Caco-2 (cell line): Measurements from ENCODE around the gene MYH6. TPM values are rescaled to one million over a fixed set of nuclear protein-coding genes. Genes with fewer than 3 reads are reported as not detected.
A peak's percentile ranks its signal among the peaks of the same experiment; 100 is the strongest.

ENCODE experiments used
- BruUV-seq: library from RNA; stranded (reverse); fragments of 400-500 nt; replicated peaks from 2 replicates; lab custom pipeline; 2021; lab: Mats Ljungman, UMichigan
- CTCF ChIA-PET: fragments of 300-600 bp; sonication (Branson Sonifier 250); formaldehyde crosslinking; loops from one replicate; lab custom pipeline; 2022; ENCODE audit warnings: antibody characterized with exemption; lab: Charles Lee
- POLR2A ChIA-PET: fragments of 300-600 bp; sonication (Branson Sonifier 250); formaldehyde crosslinking; loops from one replicate; lab custom pipeline; 2022; ENCODE audit warnings: antibody characterized with exemption; lab: Charles Lee
- DNase-seq, 2 experiments: peaks; one replicate each; pipeline versions ENCODE4 v3.0.0 to v3.0.0-alpha.2; 2020 to 2022
- H3K27me3 ChIP-seq: replicated peaks from 2 replicates; pipeline ENCODE4 v1.6.0; 2011; ENCODE audit warnings: low read length; ENCODE audit not compliant: control insufficient read depth, insufficient read depth
- H3K36me3 ChIP-seq: 2 replicates; pipeline ENCODE4 v1.5.1; 2011; ENCODE audit warnings: low read length; ENCODE audit not compliant: control insufficient read depth, insufficient read depth
- H3K4me1 ChIP-seq: fragments of 250-450 bp; sonication (Bioruptor Pico); 2 replicates; pipeline ENCODE4 v1.5.1; 2020; ENCODE audit warnings: mild to moderate bottlenecking
- H3K4me3 ChIP-seq: 2 replicates; pipeline ENCODE4 v1.5.1; 2011; ENCODE audit warnings: low read depth, mild to moderate bottlenecking, control low read depth, low read length
- H3K9me3 ChIP-seq: fragments of 250-450 bp; sonication (Bioruptor Pico); 2 replicates; pipeline ENCODE4 v1.5.1; 2020; ENCODE audit warnings: mild to moderate bottlenecking, moderate library complexity
- H3K27ac Mint-ChIP-seq: one replicate; pipeline ENCODE4 v1.8.0; 2022; ENCODE audit warnings: mixed read lengths; ENCODE audit not compliant: unreplicated experiment
- H3K27me3 Mint-ChIP-seq: one replicate; pipeline ENCODE4 v1.8.0; 2022; ENCODE audit warnings: mixed read lengths; ENCODE audit not compliant: insufficient read depth, unreplicated experiment
- H3K36me3 Mint-ChIP-seq: one replicate; pipeline ENCODE4 v1.8.0; 2022; ENCODE audit warnings: mild to moderate bottlenecking, mixed read lengths; ENCODE audit not compliant: insufficient read depth, unreplicated experiment
- H3K4me1 Mint-ChIP-seq: one replicate; pipeline ENCODE4 v1.8.0; 2022; ENCODE audit warnings: low read depth, mixed read lengths; ENCODE audit not compliant: unreplicated experiment
- H3K4me3 Mint-ChIP-seq: one replicate; pipeline ENCODE4 v1.8.0; 2022; ENCODE audit warnings: mild to moderate bottlenecking, moderate library complexity, mixed read lengths; ENCODE audit not compliant: unreplicated experiment
- H3K9me3 Mint-ChIP-seq: one replicate; pipeline ENCODE4 v1.8.0; 2022; ENCODE audit warnings: mixed read lengths; ENCODE audit not compliant: unreplicated experiment
- intact Hi-C: fragments of 100-400 bp; cut with micrococcal nuclease; formaldehyde crosslinking; loops from one replicate; pipeline ENCODE4 v1.10.0; 2022; ENCODE audit not compliant: unreplicated experiment
- total RNA-seq: library from RNA; stranded (reverse); gene quantifications from 2 replicates; pipeline ENCODE4 v1.2.3, GENCODE V29; 2022
- TF ChIP-seq, protein P1 (sequence below), 2 experiments: fragments of 200-600 bp in 1 of 2; IDR thresholded peaks; 1 replicate in 1 of 2; 2 replicates in 1 of 2; pipeline versions ENCODE4 v1.5.1 to v1.8.0; 2011 to 2022; ENCODE audit warnings: antibody characterized with exemption in 1 of 2, control low read depth in 1 of 2, inconsistent platforms in 1 of 2, low read depth in 1 of 2, low read length in 1 of 2, mild to moderate bottlenecking in 1 of 2, moderate library complexity in 1 of 2; ENCODE audit not compliant: insufficient read depth in 1 of 2, severe bottlenecking in 1 of 2, unreplicated experiment in 1 of 2

The MYH6 gene
- total RNA-seq, 1 experiment from 2014 or later, result not detected

DNA sequence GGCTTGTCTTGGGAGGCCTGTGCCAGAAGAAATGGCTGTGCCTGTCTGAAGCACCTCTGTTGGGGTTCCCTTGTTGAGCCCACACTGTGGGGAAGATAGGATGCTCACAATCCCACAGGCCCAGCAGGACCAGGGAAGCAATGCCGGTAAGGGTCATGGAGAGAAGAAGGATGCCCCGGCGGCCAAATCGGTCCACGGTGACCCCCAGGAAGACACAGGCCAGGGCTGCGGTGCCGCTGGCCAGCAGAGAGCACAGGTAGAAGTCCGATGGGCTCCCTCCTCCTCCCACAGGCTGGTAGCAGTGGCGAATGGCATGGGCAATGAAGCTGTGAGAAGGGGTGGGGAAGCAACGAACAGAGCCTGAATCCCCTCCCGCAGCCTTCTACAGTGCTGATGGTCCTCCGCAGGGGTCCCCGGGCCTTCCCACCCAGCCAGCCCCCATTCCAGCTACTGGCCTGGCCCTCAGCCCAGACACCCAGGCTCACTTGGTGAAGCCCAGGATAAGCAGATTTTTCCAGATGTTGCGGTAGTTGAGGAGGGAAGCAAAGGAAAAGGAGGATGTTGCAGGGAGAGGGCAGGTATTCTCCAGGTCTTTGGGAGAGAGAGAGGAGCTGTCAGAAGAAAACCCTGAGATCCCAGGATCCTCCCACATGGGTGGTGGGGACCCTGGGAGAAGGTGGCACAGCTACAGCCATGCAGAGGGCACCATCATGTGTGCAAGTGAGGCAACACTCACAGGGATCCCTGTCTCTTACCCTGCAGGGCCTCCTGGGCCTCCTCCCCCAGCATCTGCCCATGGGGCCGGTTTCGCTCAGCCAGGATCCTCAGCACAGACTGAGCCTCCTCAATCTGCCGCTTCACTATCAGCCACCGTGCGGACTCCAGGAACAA is 60.4 kb downstream of the MYH6 start:
- Histone ChIP-seq H3K27me3 (no peaks in the 10 kb centered on the region), H3K36me3 (no peaks in the 10 kb centered on the region), H3K9me3 (no peaks in the 10 kb centered on the region), H3K4me1 (peaks cover 3% of the 10 kb centered on the region; the same call in 1 of the 2 replicates), H3K4me3 (no peak overlapping the region)
- H3K36me3 Mint-ChIP-seq, result no peaks in the 10 kb centered on the region
- H3K27ac Mint-ChIP-seq, result no peak overlapping the region
- H3K9me3 Mint-ChIP-seq, result no peaks in the 10 kb centered on the region
- no peak overlapping the region for H3K4me3 Mint-ChIP-seq
- intact Hi-C loops, result no loop called here
- BruUV-seq, result no TSS peak
- TF ChIP-seq, protein P1, sequence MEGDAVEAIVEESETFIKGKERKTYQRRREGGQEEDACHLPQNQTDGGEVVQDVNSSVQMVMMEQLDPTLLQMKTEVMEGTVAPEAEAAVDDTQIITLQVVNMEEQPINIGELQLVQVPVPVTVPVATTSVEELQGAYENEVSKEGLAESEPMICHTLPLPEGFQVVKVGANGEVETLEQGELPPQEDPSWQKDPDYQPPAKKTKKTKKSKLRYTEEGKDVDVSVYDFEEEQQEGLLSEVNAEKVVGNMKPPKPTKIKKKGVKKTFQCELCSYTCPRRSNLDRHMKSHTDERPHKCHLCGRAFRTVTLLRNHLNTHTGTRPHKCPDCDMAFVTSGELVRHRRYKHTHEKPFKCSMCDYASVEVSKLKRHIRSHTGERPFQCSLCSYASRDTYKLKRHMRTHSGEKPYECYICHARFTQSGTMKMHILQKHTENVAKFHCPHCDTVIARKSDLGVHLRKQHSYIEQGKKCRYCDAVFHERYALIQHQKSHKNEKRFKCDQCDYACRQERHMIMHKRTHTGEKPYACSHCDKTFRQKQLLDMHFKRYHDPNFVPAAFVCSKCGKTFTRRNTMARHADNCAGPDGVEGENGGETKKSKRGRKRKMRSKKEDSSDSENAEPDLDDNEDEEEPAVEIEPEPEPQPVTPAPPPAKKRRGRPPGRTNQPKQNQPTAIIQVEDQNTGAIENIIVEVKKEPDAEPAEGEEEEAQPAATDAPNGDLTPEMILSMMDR (IDR thresholded peaks at IDR 0.05; ENCODE audit: insufficient read depth in 1 of 2, low read depth in 1 of 2, low read length in 1 of 2, severe bottlenecking in 1 of 2, unreplicated experiment in 1 of 2), result no peak
- CTCF ChIA-PET, result no interaction called here
- peaks cover 3% of the 10 kb centered on the region for H3K27me3 Mint-ChIP-seq
- no peak for DNase-seq
- POLR2A ChIA-PET, result no interaction called here
- H3K4me1 Mint-ChIP-seq, result peaks cover 8% of the 10 kb centered on the region

DNA sequence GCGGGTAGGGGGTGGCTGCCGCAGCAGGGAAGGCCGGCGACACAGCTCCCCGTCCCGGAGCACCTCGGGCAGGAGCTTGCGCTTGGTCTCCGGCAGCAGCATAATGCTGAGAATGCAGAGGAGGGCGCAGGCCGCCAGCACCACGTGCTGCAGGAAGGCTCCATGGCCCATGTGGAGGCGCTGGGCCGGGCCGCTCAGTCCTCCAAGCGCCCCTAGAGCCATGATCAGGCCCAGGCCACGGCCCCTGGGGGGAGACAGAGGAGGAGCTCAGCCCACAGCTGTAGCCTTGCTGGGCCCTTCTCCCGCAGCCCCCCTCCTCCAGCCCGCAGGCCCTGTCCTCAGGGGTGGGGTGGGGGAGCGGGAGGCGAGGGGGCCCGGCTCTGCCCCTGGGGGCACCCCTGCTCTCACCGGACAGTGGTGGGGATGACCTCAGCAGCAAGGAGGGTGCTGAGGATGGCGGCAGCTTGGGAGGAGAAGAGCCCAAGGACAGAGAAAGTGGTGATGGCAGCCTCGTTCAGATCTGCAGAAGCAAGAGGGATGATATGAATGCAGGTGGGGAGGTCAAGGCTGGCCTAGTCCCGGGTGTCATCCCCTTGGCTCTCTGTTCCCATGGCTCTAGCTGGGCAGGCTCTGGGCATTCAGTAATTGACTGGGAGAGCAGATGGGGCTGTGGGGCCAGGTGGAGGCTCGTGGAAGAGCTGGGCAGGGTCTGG is 61.2 kb downstream of the MYH6 start:
- TF ChIP-seq, protein P1 (IDR thresholded peaks at IDR 0.05; ENCODE audit: insufficient read depth in 1 of 2, low read depth in 1 of 2, low read length in 1 of 2, severe bottlenecking in 1 of 2, unreplicated experiment in 1 of 2), result no peak
- Mint-ChIP-seq H3K36me3 (no peaks in the 10 kb centered on the region), H3K4me1 (peaks cover 8% of the 10 kb centered on the region), H3K4me3 (no peak overlapping the region), H3K27ac (no peak overlapping the region), H3K27me3 (peaks cover 3% of the 10 kb centered on the region), H3K9me3 (no peaks in the 10 kb centered on the region)
- no peaks in the 10 kb centered on the region for H3K9me3 ChIP-seq
- ChIA-PET CTCF (interaction anchor here (1.0 to 1.7 kb wide), 2 partner anchors 14 to 33 kb away, joined by 3 to 8 read pairs; no protein-coding TSS in a partner anchor), POLR2A (no interaction called here)
- H3K4me3 ChIP-seq, result no peak overlapping the region
- DNase-seq, result no peak
- no TSS peak for BruUV-seq
- H3K36me3 ChIP-seq, result no peaks in the 10 kb centered on the region
- intact Hi-C loops, result no loop called here
- no peaks in the 10 kb centered on the region for H3K27me3 ChIP-seq
- no peaks in the 10 kb centered on the region; the same call in 1 of the 2 replicates for H3K4me1 ChIP-seq

DNA sequence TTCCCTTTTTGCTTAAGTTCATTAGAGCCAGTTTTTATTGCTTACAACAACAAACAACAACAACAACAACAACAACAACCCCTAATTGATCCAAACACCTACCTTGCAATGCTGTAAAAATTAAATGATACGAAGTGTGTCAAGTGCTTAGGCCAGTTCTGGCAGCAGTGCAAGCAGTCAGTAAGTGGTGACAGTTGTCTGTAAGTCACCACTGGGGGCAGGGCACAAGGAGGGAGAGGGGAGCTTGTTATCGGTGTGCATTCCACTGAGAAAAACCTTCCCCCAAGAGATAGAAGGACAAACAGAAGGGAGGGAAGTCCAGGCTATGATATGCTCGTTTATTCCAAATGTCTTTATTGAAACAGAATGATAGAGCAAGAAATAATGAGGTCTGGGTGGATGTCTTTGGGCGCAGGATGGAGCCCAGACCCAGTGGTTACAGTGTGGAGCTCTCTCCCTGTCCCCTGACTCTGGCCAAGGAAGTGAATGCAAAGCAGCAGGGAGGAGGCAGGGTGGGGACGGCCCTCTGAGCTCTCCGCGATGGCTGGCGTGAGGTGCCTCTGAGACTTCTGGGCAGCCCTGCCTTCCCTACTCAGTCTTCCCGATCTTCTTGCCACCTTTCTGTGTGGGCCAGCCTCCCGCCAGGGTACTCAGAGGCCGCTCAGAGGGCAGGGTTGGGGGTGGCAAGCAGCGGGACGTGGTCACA is 61.9 kb downstream of the MYH6 start:
- Mint-ChIP-seq H3K36me3 (no peaks in the 10 kb centered on the region), H3K4me1 (peaks cover 8% of the 10 kb centered on the region), H3K27ac (no peak overlapping the region), H3K4me3 (no peak overlapping the region), H3K27me3 (peaks cover 3% of the 10 kb centered on the region), H3K9me3 (no peaks in the 10 kb centered on the region)
- TF ChIP-seq, protein P1 (IDR thresholded peaks at IDR 0.05; ENCODE audit: insufficient read depth in 1 of 2, low read depth in 1 of 2, low read length in 1 of 2, severe bottlenecking in 1 of 2, unreplicated experiment in 1 of 2), result peak in 1 of 2 experiments; percentile 22
- no peaks in the 10 kb centered on the region for H3K36me3 ChIP-seq
- POLR2A ChIA-PET, result interaction anchor here (1.0 kb wide), 1 partner anchor 25 kb away, joined by 4 read pairs; the partner anchor contains the start of gene PABPN1
- CTCF ChIA-PET, result interaction anchor here (0.5 to 1.7 kb wide), 3 partner anchors 15 to 1365 kb away, joined by 3 to 8 read pairs (median 4); no protein-coding TSS in a partner anchor
- no TSS peak for BruUV-seq
- intact Hi-C loops, result no loop called here
- no peaks in the 10 kb centered on the region; the same call in 1 of the 2 replicates for H3K4me1 ChIP-seq
- H3K9me3 ChIP-seq, result no peaks in the 10 kb centered on the region
- no peak for DNase-seq
- H3K4me3 ChIP-seq, result no peak overlapping the region
- H3K27me3 ChIP-seq, result no peaks in the 10 kb centered on the region
